Right lobe of liver (tissue), 6 donors: ENCODE data around the gene VRK2. TPM values are rescaled to one million over a fixed set of nuclear protein-coding genes. Genes with fewer than 3 reads are reported as not detected.

ENCODE experiments used
- ATAC-seq, 4 donors: fragments of 200-7000 bp; cut with Tn5 transposase; one replicate each; pipeline ENCODE4 v1.9.1; 2020; ENCODE audit warnings: mild to moderate bottlenecking in 4 of 4, moderate library complexity in 4 of 4
- DNase-seq, 3 donors: peaks; one replicate each; pipeline ENCODE4 v3.0.0-alpha.2; 2020
- H3K27ac ChIP-seq, 3 donors: fragments of 200-600 bp; one replicate each; pipeline ENCODE4 v1.8.0; 2022
- H3K27me3 ChIP-seq, 2 donors: fragments of 200-600 bp; one replicate each; pipeline ENCODE4 v1.8.0; 2022
- H3K36me3 ChIP-seq, 4 donors: fragments of 200-600 bp; sonication (generic) in 1 of 4; one replicate each; pipeline versions ENCODE4 v1.5.1 to v1.8.0; 2017 to 2022; ENCODE audit warnings: control low read depth in 1 of 4
- H3K4me1 ChIP-seq, 4 donors: fragments of 200-600 bp; sonication (generic) in 1 of 4; one replicate each; pipeline versions ENCODE4 v1.5.1 to v1.8.0; 2017 to 2022; ENCODE audit warnings: control low read depth in 1 of 4
- H3K4me3 ChIP-seq, 3 donors: fragments of 200-600 bp; one replicate each; pipeline ENCODE4 v1.8.0; 2022
- H3K9me3 ChIP-seq, 4 donors: fragments of 200-600 bp; sonication (generic) in 1 of 4; one replicate each; pipeline versions ENCODE4 v1.5.1 to v1.8.0; 2017 to 2022; ENCODE audit warnings: control low read depth in 1 of 4
- POLR2A ChIP-seq: fragments of 450-650 bp; IDR thresholded peaks from one replicate; pipeline ENCODE4 v1.6.1; 2017; ENCODE audit warnings: antibody characterized with exemption, mild to moderate bottlenecking
- WGBS: methylation state at CpG from one replicate; pipeline ENCODE4 v1.1.6; 2018; ENCODE audit warnings: low coverage, low lambda C conversion rate; ENCODE audit not compliant: insufficient coverage; ENCODE audit errors: missing lambda C conversion rate; 5-methylcytosine and 5-hydroxymethylcytosine counted together
- intact Hi-C, 2 donors: fragments of 100-400 bp; cut with DNase I; formaldehyde crosslinking; loops; one replicate each; pipeline versions ENCODE4 v1.11.2 to v1.14.1; 2022
- total RNA-seq, 6 experiments: library from RNA; depleted of rRNA in 2 of 6; stranded (reverse); fragments of >200 nt in 2 of 6; fragmentation: NEBNext Ultra II Directional in 3 of 6; extraction: Animal tissue kit (Norgen Biotek cat#: 25700) in 3 of 6; gene quantifications; one replicate each; pipeline versions ENCODE4 v1.1.0 to v1.2.4, GENCODE V29; 2016 to 2023
- TF ChIP-seq, protein P1 (sequence below), 4 donors: fragments of 200-600 bp in 3 of 4; fragments of 450-650 bp in 1 of 4; IDR thresholded peaks; one replicate each; pipeline versions ENCODE4 v1.5.1 to v1.8.0; 2016 to 2022; ENCODE audit warnings: antibody characterized with exemption in 4 of 4, mild to moderate bottlenecking in 2 of 4
- donor health status: DM: no; HTN: yes; CAD: no.
- donor health status: DM: no; HTN: no; CAD: no.
- donor health status: DM: no; HTN: no; CAD: no.
- donor health status: DM: no; HTN: yes; CAD: no.
- donor health status: DM: no; HTN: yes; CAD: no.

VRK2 gene
- total RNA-seq, 6 experiments from 2014 or later = 7.7 to 13.0 (median 10.2) TPM

DNA sequence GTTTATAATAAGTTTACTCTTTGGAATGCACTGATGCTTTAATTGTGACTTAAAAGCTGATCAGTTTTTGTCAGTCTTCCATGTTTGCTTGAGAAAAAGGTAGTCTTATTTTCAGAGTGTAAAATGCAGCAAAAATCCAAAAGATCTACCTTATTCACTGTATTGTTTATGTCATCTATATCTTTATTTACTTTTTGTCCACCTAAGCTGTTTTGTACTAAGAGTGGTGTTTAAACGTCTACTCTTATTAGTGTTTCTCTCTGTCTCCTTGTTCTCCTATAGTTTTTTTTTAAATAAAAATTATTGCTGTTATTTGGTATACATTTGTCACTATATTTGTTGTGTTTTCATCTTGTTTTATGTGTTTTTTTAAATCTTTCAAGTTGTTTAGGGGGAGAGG, 50.4 kb downstream of the VRK2 start:
- Histone ChIP-seq H3K36me3 (peaks cover 0 to 3% (median 0%) of the 10 kb centered on the region in 4 donors), H3K4me3 (no peak overlapping the region), H3K27me3 (no peaks in the 10 kb centered on the region), H3K9me3 (no peaks in the 10 kb centered on the region), H3K4me1 (no peaks in the 10 kb centered on the region), H3K27ac (no peak overlapping the region)
- TF ChIP-seq, protein P1, sequence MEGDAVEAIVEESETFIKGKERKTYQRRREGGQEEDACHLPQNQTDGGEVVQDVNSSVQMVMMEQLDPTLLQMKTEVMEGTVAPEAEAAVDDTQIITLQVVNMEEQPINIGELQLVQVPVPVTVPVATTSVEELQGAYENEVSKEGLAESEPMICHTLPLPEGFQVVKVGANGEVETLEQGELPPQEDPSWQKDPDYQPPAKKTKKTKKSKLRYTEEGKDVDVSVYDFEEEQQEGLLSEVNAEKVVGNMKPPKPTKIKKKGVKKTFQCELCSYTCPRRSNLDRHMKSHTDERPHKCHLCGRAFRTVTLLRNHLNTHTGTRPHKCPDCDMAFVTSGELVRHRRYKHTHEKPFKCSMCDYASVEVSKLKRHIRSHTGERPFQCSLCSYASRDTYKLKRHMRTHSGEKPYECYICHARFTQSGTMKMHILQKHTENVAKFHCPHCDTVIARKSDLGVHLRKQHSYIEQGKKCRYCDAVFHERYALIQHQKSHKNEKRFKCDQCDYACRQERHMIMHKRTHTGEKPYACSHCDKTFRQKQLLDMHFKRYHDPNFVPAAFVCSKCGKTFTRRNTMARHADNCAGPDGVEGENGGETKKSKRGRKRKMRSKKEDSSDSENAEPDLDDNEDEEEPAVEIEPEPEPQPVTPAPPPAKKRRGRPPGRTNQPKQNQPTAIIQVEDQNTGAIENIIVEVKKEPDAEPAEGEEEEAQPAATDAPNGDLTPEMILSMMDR (IDR thresholded peaks at IDR 0.05) = no peak
- TF ChIP-seq POLR2A = no peak
- ATAC-seq (no peak), DNase-seq (no peak)
- 71% methylated on average over 1 of the region's 1 CpG for WGBS
- intact Hi-C loops = no loop called here

GRCh38 chr2:58098254-58099095, 51.9 kb downstream of the VRK2 start:
- 87% methylated on average over 4 of the region's 4 CpGs for WGBS
- no peak for TF ChIP-seq POLR2A
- TF ChIP-seq, protein P1 (IDR thresholded peaks at IDR 0.05) = no peak
- Histone ChIP-seq H3K9me3 (no peaks in the 10 kb centered on the region), H3K27me3 (no peaks in the 10 kb centered on the region), H3K27ac (no peak overlapping the region), H3K4me1 (no peaks in the 10 kb centered on the region), H3K4me3 (no peak overlapping the region), H3K36me3 (peaks cover 0 to 3% (median 0%) of the 10 kb centered on the region in 4 donors)
- ATAC-seq (no peak), DNase-seq (no peak)
- intact Hi-C loops = no loop called here

DNA sequence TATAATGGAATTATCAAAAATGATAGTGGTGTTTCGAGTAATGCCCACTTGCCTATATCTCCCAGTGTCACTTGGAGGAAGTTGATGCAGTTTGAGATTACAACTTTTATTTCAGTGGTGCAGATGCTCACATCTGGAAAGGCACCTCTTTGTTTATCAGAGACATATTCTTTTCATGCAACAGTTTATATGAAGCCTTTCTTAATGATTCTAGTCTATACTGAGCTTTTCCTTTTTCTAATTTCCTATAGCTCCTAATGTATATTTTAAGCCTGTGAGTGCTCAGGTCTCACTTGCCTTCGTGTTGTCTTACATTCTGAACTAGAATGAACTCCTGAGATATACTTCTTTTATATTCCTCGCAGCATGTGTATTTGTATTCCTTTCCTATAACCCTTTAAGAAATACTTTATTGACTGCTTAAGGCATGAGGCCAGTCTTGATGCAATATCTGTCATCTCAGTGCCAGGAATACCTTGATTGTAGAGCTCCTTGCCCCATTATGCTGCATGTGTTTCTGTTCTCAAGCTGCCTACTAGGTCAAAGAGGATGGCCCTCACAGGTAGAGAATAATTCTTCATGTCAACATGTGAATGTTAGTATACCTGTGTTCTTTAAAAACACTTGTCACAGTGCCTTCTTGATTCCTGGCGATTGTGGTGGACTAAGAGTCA, 52.6 kb downstream of the VRK2 start:
- Histone ChIP-seq H3K27me3 (no peaks in the 10 kb centered on the region), H3K4me1 (no peaks in the 10 kb centered on the region), H3K4me3 (no peak overlapping the region), H3K9me3 (no peaks in the 10 kb centered on the region), H3K27ac (no peak overlapping the region), H3K36me3 (peaks cover 0 to 3% (median 0%) of the 10 kb centered on the region in 4 donors)
- TF ChIP-seq, protein P1 (IDR thresholded peaks at IDR 0.05) = no peak
- no peak for TF ChIP-seq POLR2A
- WGBS = 91% methylated on average over 4 of the region's 4 CpGs
- ATAC-seq (no peak), DNase-seq (no peak)
- intact Hi-C loops = no loop called here

DNA sequence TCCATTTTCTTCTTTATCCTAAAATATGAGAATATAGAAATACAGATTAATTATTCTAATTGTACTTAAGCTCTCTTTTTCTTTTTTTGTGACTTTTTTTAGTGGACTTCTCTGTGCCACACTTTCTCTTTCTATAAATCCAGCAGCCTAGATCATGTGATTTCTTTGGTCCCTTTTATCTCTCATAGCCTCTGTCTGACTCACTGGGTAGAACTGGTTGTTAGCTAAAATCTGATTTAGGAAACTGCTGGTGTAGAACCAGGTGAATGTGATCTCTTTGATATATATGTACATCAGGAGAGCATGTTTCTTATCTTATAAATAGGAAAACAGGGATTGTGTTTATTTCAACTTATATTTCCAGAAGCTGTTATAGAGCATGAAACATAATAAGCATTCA, 54.9 kb downstream of the VRK2 start:
- ATAC-seq (no peak), DNase-seq (no peak)
- Histone ChIP-seq H3K9me3 (no peaks in the 10 kb centered on the region), H3K4me3 (no peak overlapping the region), H3K27me3 (no peaks in the 10 kb centered on the region), H3K27ac (no peak overlapping the region), H3K36me3 (no peaks in the 10 kb centered on the region), H3K4me1 (no peaks in the 10 kb centered on the region)
- TF ChIP-seq POLR2A = no peak
- TF ChIP-seq, protein P1 (IDR thresholded peaks at IDR 0.05) = no peak
- intact Hi-C loops = no loop called here
